Astrocyte (in vitro differentiated cells and primary cell): Measurements from ENCODE around the gene CARTPT. TPM values are rescaled to one million over a fixed set of nuclear protein-coding genes. Genes with fewer than 3 reads are reported as not detected.

Experiments
- DNase-seq: peaks from one replicate; pipeline ENCODE4 v3.0.0-alpha.2; 2010; ENCODE audit warnings: low read depth
- FAIRE-seq: peaks from 2 replicates; lab custom pipeline; 2011; peaks lifted over from hg19 to GRCh38; lab: Jason Lieb, UNC
- H2AFZ ChIP-seq: 2 replicates; pipeline ENCODE4 v1.6.0; 2012; ENCODE audit warnings: low read depth, low read length, inconsistent platforms
- H3K27ac ChIP-seq: 2 replicates; pipeline ENCODE4 v1.5.1; 2011; ENCODE audit warnings: low read depth, low read length, inconsistent platforms
- H3K27me3 ChIP-seq: 2 replicates; pipeline ENCODE4 v1.6.0; 2011; ENCODE audit warnings: low read length, inconsistent platforms; ENCODE audit not compliant: insufficient read depth
- H3K36me3 ChIP-seq: 2 replicates; pipeline ENCODE4 v1.5.1; 2011; ENCODE audit warnings: low read length, inconsistent platforms; ENCODE audit not compliant: insufficient read depth
- H3K4me1 ChIP-seq: 2 replicates; pipeline ENCODE4 v1.5.1; 2011; ENCODE audit warnings: low read length, inconsistent platforms; ENCODE audit not compliant: insufficient read depth
- H3K4me2 ChIP-seq: 2 replicates; pipeline ENCODE4 v1.6.0; 2012; ENCODE audit warnings: low read length, inconsistent platforms
- H3K4me3 ChIP-seq: 2 replicates; pipeline ENCODE4 v1.5.1; 2011; ENCODE audit warnings: low read depth, mild to moderate bottlenecking, low read length, inconsistent platforms; ENCODE audit not compliant: insufficient read depth
- H3K79me2 ChIP-seq: 2 replicates; pipeline ENCODE4 v1.6.0; 2012; ENCODE audit warnings: mild to moderate bottlenecking, low read length, inconsistent platforms; ENCODE audit not compliant: insufficient read depth
- H3K9ac ChIP-seq: 2 replicates; pipeline ENCODE4 v1.6.0; 2012; ENCODE audit warnings: mild to moderate bottlenecking, low read length, inconsistent platforms
- H3K9me3 ChIP-seq: 2 replicates; pipeline ENCODE4 v1.5.1; 2012; ENCODE audit warnings: low read depth, mild to moderate bottlenecking, low read length, inconsistent platforms; ENCODE audit not compliant: insufficient read depth
- H4K20me1 ChIP-seq: 2 replicates; pipeline ENCODE4 v1.6.0; 2012; ENCODE audit warnings: low read length, inconsistent platforms; ENCODE audit not compliant: insufficient read depth
- H3K27ac Mint-ChIP-seq: one replicate; pipeline ENCODE4 v1.8.0; 2021; ENCODE audit warnings: mild to moderate bottlenecking, mixed read lengths; ENCODE audit not compliant: unreplicated experiment
- H3K27me3 Mint-ChIP-seq: one replicate; pipeline ENCODE4 v1.8.0; 2021; ENCODE audit warnings: low read depth, mixed read lengths; ENCODE audit not compliant: unreplicated experiment
- H3K36me3 Mint-ChIP-seq: one replicate; pipeline ENCODE4 v1.8.0; 2021; ENCODE audit warnings: low read depth, mixed read lengths; ENCODE audit not compliant: unreplicated experiment
- H3K4me1 Mint-ChIP-seq: one replicate; pipeline ENCODE4 v1.8.0; 2021; ENCODE audit warnings: low read depth, mixed read lengths; ENCODE audit not compliant: unreplicated experiment
- H3K4me3 Mint-ChIP-seq: one replicate; pipeline ENCODE4 v1.8.0; 2021; ENCODE audit warnings: mild to moderate bottlenecking, moderate library complexity, mixed read lengths; ENCODE audit not compliant: unreplicated experiment
- H3K9me3 Mint-ChIP-seq: one replicate; pipeline ENCODE4 v1.8.0; 2021; ENCODE audit warnings: mild to moderate bottlenecking, mixed read lengths; ENCODE audit not compliant: unreplicated experiment
- EZH2 ChIP-seq: IDR thresholded peaks from 2 replicates; pipeline ENCODE4 v1.6.1; 2012; ENCODE audit warnings: mild to moderate bottlenecking, low read length, inconsistent platforms; ENCODE audit not compliant: insufficient read depth
- total RNA-seq: library from RNA; stranded (reverse); gene quantifications from 2 replicates; pipeline ENCODE4 v1.2.1, GENCODE V29; 2021
- TF ChIP-seq, protein P1 (sequence below): IDR thresholded peaks from 2 replicates; pipeline ENCODE4 v1.5.1; 2011; ENCODE audit warnings: low read depth, mild to moderate bottlenecking, inconsistent platforms, low read length, moderate library complexity; ENCODE audit not compliant: insufficient read depth

Gene CARTPT
- total RNA-seq, 1 donor from 2014 or later: not detected

- FAIRE-seq: no peak
- Mint-ChIP-seq H3K4me1 (no peaks in the 10 kb centered on the region), H3K9me3 (no peaks in the 10 kb centered on the region), H3K27ac (no peak overlapping the region), H3K4me3 (no peak overlapping the region), H3K27me3 (no peaks in the 10 kb centered on the region), H3K36me3 (no peaks in the 10 kb centered on the region)
- H3K27me3 ChIP-seq: peaks cover 8% of the 10 kb centered on the region
- TF ChIP-seq, protein P1, sequence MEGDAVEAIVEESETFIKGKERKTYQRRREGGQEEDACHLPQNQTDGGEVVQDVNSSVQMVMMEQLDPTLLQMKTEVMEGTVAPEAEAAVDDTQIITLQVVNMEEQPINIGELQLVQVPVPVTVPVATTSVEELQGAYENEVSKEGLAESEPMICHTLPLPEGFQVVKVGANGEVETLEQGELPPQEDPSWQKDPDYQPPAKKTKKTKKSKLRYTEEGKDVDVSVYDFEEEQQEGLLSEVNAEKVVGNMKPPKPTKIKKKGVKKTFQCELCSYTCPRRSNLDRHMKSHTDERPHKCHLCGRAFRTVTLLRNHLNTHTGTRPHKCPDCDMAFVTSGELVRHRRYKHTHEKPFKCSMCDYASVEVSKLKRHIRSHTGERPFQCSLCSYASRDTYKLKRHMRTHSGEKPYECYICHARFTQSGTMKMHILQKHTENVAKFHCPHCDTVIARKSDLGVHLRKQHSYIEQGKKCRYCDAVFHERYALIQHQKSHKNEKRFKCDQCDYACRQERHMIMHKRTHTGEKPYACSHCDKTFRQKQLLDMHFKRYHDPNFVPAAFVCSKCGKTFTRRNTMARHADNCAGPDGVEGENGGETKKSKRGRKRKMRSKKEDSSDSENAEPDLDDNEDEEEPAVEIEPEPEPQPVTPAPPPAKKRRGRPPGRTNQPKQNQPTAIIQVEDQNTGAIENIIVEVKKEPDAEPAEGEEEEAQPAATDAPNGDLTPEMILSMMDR: no peak
- no peak for TF ChIP-seq EZH2
- H4K20me1 ChIP-seq: no peaks in the 10 kb centered on the region
- no peak overlapping the region for H3K27ac ChIP-seq
- no peak overlapping the region for H3K9ac ChIP-seq
- no peaks in the 10 kb centered on the region for H3K9me3 ChIP-seq
- no peaks in the 10 kb centered on the region for H3K79me2 ChIP-seq
- no peak overlapping the region for H2AFZ ChIP-seq
- H3K4me2 ChIP-seq: no peak overlapping the region
- DNase-seq: no peak
- H3K4me3 ChIP-seq: no peak overlapping the region
- no peaks in the 10 kb centered on the region for H3K4me1 ChIP-seq
- no peaks in the 10 kb centered on the region for H3K36me3 ChIP-seq
These were observed 25.1 kb downstream of the CARTPT start for GRCh38 chr5:71744009-71744790.

DNA sequence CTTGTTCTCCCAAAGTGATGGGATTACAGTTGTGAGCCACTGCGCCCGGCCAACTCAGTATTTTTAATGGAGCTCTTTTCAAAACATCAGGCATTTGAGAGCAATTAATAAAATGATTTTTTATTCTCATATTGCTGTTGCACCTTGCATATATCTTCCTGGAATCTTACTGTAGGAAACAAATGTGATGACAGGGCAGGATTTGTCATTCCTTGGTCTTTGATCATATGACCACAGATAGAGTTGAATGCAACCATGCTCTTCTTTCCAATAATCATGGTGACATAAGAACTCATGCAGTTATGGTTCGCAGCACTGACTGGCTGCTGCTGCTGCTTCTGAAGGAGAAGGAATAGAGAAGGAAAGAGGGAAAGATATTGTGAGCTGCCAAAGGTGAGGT is 28.1 kb downstream of the CARTPT start:
- H3K4me3 Mint-ChIP-seq: no peak overlapping the region
- no peaks in the 10 kb centered on the region for H3K36me3 Mint-ChIP-seq
- no peaks in the 10 kb centered on the region for H3K79me2 ChIP-seq
- no peaks in the 10 kb centered on the region for H3K27me3 Mint-ChIP-seq
- no peak overlapping the region for H3K27ac Mint-ChIP-seq
- no peaks in the 10 kb centered on the region for H3K36me3 ChIP-seq
- H4K20me1 ChIP-seq: no peaks in the 10 kb centered on the region
- H3K27ac ChIP-seq: no peak overlapping the region
- no peaks in the 10 kb centered on the region for H3K9me3 Mint-ChIP-seq
- H3K9me3 ChIP-seq: no peaks in the 10 kb centered on the region
- no peaks in the 10 kb centered on the region for H3K4me1 Mint-ChIP-seq
- FAIRE-seq (no peak), DNase-seq (no peak)
- no peaks in the 10 kb centered on the region for H3K4me1 ChIP-seq
- TF ChIP-seq EZH2: no peak
- TF ChIP-seq, protein P1: no peak
- no peak overlapping the region for H3K4me2 ChIP-seq
- no peak overlapping the region for H3K9ac ChIP-seq
- H2AFZ ChIP-seq: no peak overlapping the region
- peaks cover 4% of the 10 kb centered on the region for H3K27me3 ChIP-seq
- no peak overlapping the region for H3K4me3 ChIP-seq

- Mint-ChIP-seq H3K27ac (no peak overlapping the region), H3K36me3 (no peaks in the 10 kb centered on the region), H3K9me3 (no peaks in the 10 kb centered on the region), H3K27me3 (no peaks in the 10 kb centered on the region), H3K4me1 (no peaks in the 10 kb centered on the region), H3K4me3 (no peak overlapping the region)
- H3K4me2 ChIP-seq: no peak overlapping the region
- no peak overlapping the region for H3K27ac ChIP-seq
- no peaks in the 10 kb centered on the region for H3K36me3 ChIP-seq
- no peaks in the 10 kb centered on the region for H3K4me1 ChIP-seq
- TF ChIP-seq, protein P1: no peak
- TF ChIP-seq EZH2: no peak
- no peaks in the 10 kb centered on the region for H3K79me2 ChIP-seq
- H3K4me3 ChIP-seq: no peak overlapping the region
- no peak overlapping the region for H3K9ac ChIP-seq
- no peak overlapping the region for H2AFZ ChIP-seq
- FAIRE-seq: no peak
- H3K27me3 ChIP-seq: no peaks in the 10 kb centered on the region
- no peak for DNase-seq
- no peaks in the 10 kb centered on the region for H3K9me3 ChIP-seq
- no peaks in the 10 kb centered on the region for H4K20me1 ChIP-seq
These were observed 29.3 kb downstream of the CARTPT start for GRCh38 chr5:71748360-71748759.
